DOHH2 (cell line): ENCODE results near the gene TJP1.

Source experiments
- H3F3A ChIP-seq: fragments of 200-600 bp; sonication (generic), shearing (Covaris generic); 2 replicates; pipeline ENCODE4 v1.6.0; 2016; ENCODE audit warnings: antibody characterized with exemption, mild to moderate bottlenecking; ENCODE audit not compliant: control insufficient read depth, insufficient read depth
- H3K27ac ChIP-seq: fragments of 200-600 bp; sonication (generic); 2 replicates; pipeline ENCODE4 v1.5.1; 2014; ENCODE audit warnings: low read depth, mild to moderate bottlenecking, low read length, moderate library complexity
- H3K27me3 ChIP-seq: fragments of 200-600 bp; sonication (generic); 2 replicates; pipeline ENCODE4 v1.6.1; 2014; ENCODE audit warnings: mild to moderate bottlenecking, low read length, mixed read lengths; ENCODE audit not compliant: control insufficient read depth
- H3K36me3 ChIP-seq: fragments of 200-600 bp; sonication (generic); 2 replicates; pipeline ENCODE4 v1.6.1; 2014; ENCODE audit warnings: mild to moderate bottlenecking, low read length, moderate library complexity, mixed read lengths; ENCODE audit not compliant: control insufficient read depth
- H3K4me1 ChIP-seq: fragments of 200-600 bp; sonication (generic); 2 replicates; pipeline ENCODE4 v1.6.1; 2014; ENCODE audit warnings: mild to moderate bottlenecking, low read length, mixed read lengths; ENCODE audit not compliant: control insufficient read depth
- H3K4me2 ChIP-seq: fragments of 200-600 bp; sonication (generic); 2 replicates; pipeline ENCODE4 v1.6.0; 2014; ENCODE audit warnings: mild to moderate bottlenecking, low read length, moderate library complexity
- H3K4me3 ChIP-seq: fragments of 200-600 bp; sonication (generic); 2 replicates; pipeline ENCODE4 v1.5.1; 2014; ENCODE audit warnings: mild to moderate bottlenecking, low read length, mixed read lengths
- H3K79me2 ChIP-seq: fragments of 200-600 bp; sonication (generic); 2 replicates; pipeline ENCODE4 v1.6.1; 2014; ENCODE audit warnings: mild to moderate bottlenecking, low read length, mixed read lengths; ENCODE audit not compliant: control insufficient read depth
- H3K9me2 ChIP-seq: fragments of 200-600 bp; sonication (generic); replicated peaks from 2 replicates; pipeline ENCODE4 v1.6.1; 2014; ENCODE audit warnings: mild to moderate bottlenecking, low read length, mixed read lengths; ENCODE audit not compliant: control insufficient read depth
- H3K9me3 ChIP-seq: fragments of 200-600 bp; sonication (generic); 2 replicates; pipeline ENCODE4 v1.6.1; 2014; ENCODE audit warnings: antibody characterized with exemption, low read length, mixed read lengths; ENCODE audit not compliant: control insufficient read depth, insufficient read depth
- H4K20me1 ChIP-seq: fragments of 200-600 bp; sonication (generic); 2 replicates; pipeline ENCODE4 v1.6.0; 2014; ENCODE audit warnings: low read depth, mild to moderate bottlenecking, antibody characterized with exemption, low read length, moderate library complexity; ENCODE audit not compliant: control insufficient read depth, insufficient read depth
- EZH2phosphoT487 ChIP-seq: fragments of 200-600 bp; sonication (generic); IDR thresholded peaks from 2 replicates; pipeline ENCODE4 v1.6.1; 2017; ENCODE audit warnings: borderline replicate concordance, mild to moderate bottlenecking, antibody characterized with exemption, low read length, moderate library complexity, mixed read lengths
- TF ChIP-seq, protein P1 (sequence below): fragments of 200-600 bp; sonication (generic); IDR thresholded peaks from one replicate; pipeline ENCODE4 v1.5.1; 2014; ENCODE audit warnings: antibody characterized with exemption, mild to moderate bottlenecking, low read depth, low read length; ENCODE audit not compliant: poor library complexity, severe bottlenecking

Gene TJP1

GRCh38 chr15:29688506-29689286 lies 133.6 kb downstream of the TJP1 start:
- Histone ChIP-seq H3K4me2 (no peak overlapping the region), H3K4me1 (no peaks in the 10 kb centered on the region), H3K79me2 (no peaks in the 10 kb centered on the region), H3K4me3 (no peak overlapping the region), H3K36me3 (no peaks in the 10 kb centered on the region), H3F3A (no peaks in the 10 kb centered on the region), H3K9me3 (no peaks in the 10 kb centered on the region; the same call in 1 of the 2 replicates), H4K20me1 (no peaks in the 10 kb centered on the region), H3K27ac (no peak overlapping the region), H3K9me2 (no peaks in the 10 kb centered on the region), H3K27me3 (peaks cover 3% of the 10 kb centered on the region; the same call in 1 of the 2 replicates)
- TF ChIP-seq, protein P1, sequence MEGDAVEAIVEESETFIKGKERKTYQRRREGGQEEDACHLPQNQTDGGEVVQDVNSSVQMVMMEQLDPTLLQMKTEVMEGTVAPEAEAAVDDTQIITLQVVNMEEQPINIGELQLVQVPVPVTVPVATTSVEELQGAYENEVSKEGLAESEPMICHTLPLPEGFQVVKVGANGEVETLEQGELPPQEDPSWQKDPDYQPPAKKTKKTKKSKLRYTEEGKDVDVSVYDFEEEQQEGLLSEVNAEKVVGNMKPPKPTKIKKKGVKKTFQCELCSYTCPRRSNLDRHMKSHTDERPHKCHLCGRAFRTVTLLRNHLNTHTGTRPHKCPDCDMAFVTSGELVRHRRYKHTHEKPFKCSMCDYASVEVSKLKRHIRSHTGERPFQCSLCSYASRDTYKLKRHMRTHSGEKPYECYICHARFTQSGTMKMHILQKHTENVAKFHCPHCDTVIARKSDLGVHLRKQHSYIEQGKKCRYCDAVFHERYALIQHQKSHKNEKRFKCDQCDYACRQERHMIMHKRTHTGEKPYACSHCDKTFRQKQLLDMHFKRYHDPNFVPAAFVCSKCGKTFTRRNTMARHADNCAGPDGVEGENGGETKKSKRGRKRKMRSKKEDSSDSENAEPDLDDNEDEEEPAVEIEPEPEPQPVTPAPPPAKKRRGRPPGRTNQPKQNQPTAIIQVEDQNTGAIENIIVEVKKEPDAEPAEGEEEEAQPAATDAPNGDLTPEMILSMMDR, result no peak
- TF ChIP-seq EZH2phosphoT487, result no peak

GRCh38 chr15:29687939-29688505 lies 134.2 kb downstream of the TJP1 start:
- H4K20me1 ChIP-seq, result no peaks in the 10 kb centered on the region
- no peaks in the 10 kb centered on the region for H3F3A ChIP-seq
- H3K36me3 ChIP-seq, result no peaks in the 10 kb centered on the region
- H3K4me3 ChIP-seq, result no peak overlapping the region
- peaks cover 3% of the 10 kb centered on the region; the same call in 1 of the 2 replicates for H3K27me3 ChIP-seq
- H3K9me2 ChIP-seq, result no peaks in the 10 kb centered on the region
- no peak for TF ChIP-seq EZH2phosphoT487
- TF ChIP-seq, protein P1, result no peak
- no peaks in the 10 kb centered on the region; the same call in 1 of the 2 replicates for H3K9me3 ChIP-seq
- H3K79me2 ChIP-seq, result no peaks in the 10 kb centered on the region
- no peaks in the 10 kb centered on the region for H3K4me1 ChIP-seq
- no peak overlapping the region for H3K4me2 ChIP-seq
- no peak overlapping the region for H3K27ac ChIP-seq

DNA sequence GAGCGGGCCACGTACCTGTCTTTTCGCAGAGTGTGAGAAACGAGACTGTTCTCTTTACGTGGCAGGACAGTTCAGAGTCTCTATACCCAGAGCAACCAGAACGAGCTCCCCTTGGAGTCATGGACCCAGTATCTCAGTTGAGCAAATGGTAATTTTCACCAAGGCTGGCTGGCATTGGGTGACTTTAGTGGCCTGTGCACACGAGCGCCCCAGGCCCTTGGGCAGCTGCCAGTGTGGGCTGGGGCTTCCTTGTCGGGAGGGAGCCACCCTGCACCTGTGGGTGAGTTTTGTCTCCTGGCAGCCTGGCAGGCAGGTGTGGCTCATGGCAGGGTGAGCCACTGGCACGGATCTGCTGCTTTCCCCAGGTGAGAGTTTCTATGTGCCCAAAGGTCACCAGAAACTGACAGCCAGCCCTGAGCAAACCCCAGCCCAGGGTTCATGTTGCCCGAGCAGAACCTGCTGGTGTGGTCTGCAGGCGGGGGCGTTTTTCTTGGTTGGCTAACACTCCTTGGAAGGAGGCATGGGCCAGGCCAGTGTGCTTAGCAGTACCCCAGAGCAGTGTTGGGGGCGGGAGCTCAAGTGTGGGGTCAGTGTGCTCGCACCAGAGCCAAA lies 135.0 kb downstream of the TJP1 start:
- H3K9me3 ChIP-seq, result no peaks in the 10 kb centered on the region; the same call in 1 of the 2 replicates
- no peak overlapping the region for H3K27ac ChIP-seq
- no peaks in the 10 kb centered on the region for H3K27me3 ChIP-seq
- H3K4me3 ChIP-seq, result no peak overlapping the region
- H3K4me2 ChIP-seq, result no peak overlapping the region
- H4K20me1 ChIP-seq, result no peaks in the 10 kb centered on the region
- H3F3A ChIP-seq, result no peaks in the 10 kb centered on the region
- TF ChIP-seq, protein P1, result no peak
- TF ChIP-seq EZH2phosphoT487, result no peak
- no peaks in the 10 kb centered on the region for H3K9me2 ChIP-seq
- no peaks in the 10 kb centered on the region for H3K36me3 ChIP-seq
- no peaks in the 10 kb centered on the region for H3K79me2 ChIP-seq
- H3K4me1 ChIP-seq, result no peaks in the 10 kb centered on the region
